Lower lobe of right lung (tissue), 2 donors: ENCODE data around the gene FERMT3. TPM values are rescaled to one million over a fixed set of nuclear protein-coding genes. Genes with fewer than 3 reads are reported as not detected.

Experiments
- ATAC-seq, 2 donors: fragments of 200-7000 bp; cut with Tn5 transposase; one replicate each; pipeline ENCODE4 v1.9.1; 2020 to 2022; ENCODE audit warnings: mild to moderate bottlenecking in 2 of 2, moderate library complexity in 2 of 2
- DNase-seq: peaks from one replicate; pipeline ENCODE4 v3.0.0-alpha.2; 2020
- H3K27ac ChIP-seq: fragments of 200-600 bp; one replicate; pipeline ENCODE4 v1.8.0; 2022
- H3K27me3 ChIP-seq: fragments of 200-600 bp; one replicate; pipeline ENCODE4 v1.8.0; 2022; ENCODE audit warnings: low read depth
- H3K36me3 ChIP-seq: fragments of 200-600 bp; one replicate; pipeline ENCODE4 v1.8.0; 2022; ENCODE audit warnings: mild to moderate bottlenecking
- H3K4me1 ChIP-seq: fragments of 200-600 bp; one replicate; pipeline ENCODE4 v1.8.0; 2022
- H3K4me3 ChIP-seq: fragments of 200-600 bp; one replicate; pipeline ENCODE4 v1.8.0; 2022; ENCODE audit warnings: mild to moderate bottlenecking
- H3K9me3 ChIP-seq: fragments of 200-600 bp; one replicate; pipeline ENCODE4 v1.8.0; 2022
- intact Hi-C: fragments of 100-400 bp; cut with DNase I; formaldehyde crosslinking; loops from one replicate; pipeline ENCODE4 v1.11.0; 2022
- total RNA-seq: library from RNA; stranded (reverse); fragmentation: NEBNext Ultra II Directional; extraction: Animal tissue kit (Norgen Biotek cat#: 25700); gene quantifications from one replicate; pipeline ENCODE4 v1.2.1, GENCODE V29; 2021
- TF ChIP-seq, protein P1 (sequence below): fragments of 200-600 bp; IDR thresholded peaks from one replicate; pipeline ENCODE4 v1.8.0; 2022; ENCODE audit warnings: antibody characterized with exemption, mild to moderate bottlenecking
- donor health status: DM: no; HTN: yes; CAD: no; lungs with severe emphysema.

Gene FERMT3
- total RNA-seq, 1 donor from 2014 or later = 92.0 TPM

DNA sequence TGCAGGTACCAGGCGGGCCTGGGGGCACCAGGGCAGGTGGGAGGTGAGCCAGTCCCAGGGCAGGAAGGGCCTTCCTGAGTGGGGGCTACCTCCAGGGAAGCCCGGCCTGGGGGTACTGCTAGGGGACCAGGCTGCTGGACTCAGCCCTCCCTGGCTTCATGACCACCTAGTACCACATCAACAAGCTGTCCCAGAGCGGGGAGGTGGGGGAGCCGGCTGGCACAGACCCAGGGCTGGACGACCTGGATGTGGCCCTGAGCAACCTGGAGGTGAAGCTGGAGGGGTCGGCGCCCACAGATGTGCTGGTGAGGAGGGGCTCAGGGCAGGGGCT, 12.8 kb downstream of the FERMT3 start:
- TF ChIP-seq, protein P1, sequence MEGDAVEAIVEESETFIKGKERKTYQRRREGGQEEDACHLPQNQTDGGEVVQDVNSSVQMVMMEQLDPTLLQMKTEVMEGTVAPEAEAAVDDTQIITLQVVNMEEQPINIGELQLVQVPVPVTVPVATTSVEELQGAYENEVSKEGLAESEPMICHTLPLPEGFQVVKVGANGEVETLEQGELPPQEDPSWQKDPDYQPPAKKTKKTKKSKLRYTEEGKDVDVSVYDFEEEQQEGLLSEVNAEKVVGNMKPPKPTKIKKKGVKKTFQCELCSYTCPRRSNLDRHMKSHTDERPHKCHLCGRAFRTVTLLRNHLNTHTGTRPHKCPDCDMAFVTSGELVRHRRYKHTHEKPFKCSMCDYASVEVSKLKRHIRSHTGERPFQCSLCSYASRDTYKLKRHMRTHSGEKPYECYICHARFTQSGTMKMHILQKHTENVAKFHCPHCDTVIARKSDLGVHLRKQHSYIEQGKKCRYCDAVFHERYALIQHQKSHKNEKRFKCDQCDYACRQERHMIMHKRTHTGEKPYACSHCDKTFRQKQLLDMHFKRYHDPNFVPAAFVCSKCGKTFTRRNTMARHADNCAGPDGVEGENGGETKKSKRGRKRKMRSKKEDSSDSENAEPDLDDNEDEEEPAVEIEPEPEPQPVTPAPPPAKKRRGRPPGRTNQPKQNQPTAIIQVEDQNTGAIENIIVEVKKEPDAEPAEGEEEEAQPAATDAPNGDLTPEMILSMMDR = no peak
- ATAC-seq (peak in 1 of 2 donors; percentile 5), DNase-seq (no peak)
- no peaks in the 10 kb centered on the region for H3K27me3 ChIP-seq
- intact Hi-C loops = no loop called here
- no peak overlapping the region for H3K4me3 ChIP-seq
- H3K27ac ChIP-seq = no peak overlapping the region
- no peaks in the 10 kb centered on the region for H3K9me3 ChIP-seq
- H3K36me3 ChIP-seq = peaks cover 61% of the 10 kb centered on the region
- H3K4me1 ChIP-seq = no peaks in the 10 kb centered on the region

DNA sequence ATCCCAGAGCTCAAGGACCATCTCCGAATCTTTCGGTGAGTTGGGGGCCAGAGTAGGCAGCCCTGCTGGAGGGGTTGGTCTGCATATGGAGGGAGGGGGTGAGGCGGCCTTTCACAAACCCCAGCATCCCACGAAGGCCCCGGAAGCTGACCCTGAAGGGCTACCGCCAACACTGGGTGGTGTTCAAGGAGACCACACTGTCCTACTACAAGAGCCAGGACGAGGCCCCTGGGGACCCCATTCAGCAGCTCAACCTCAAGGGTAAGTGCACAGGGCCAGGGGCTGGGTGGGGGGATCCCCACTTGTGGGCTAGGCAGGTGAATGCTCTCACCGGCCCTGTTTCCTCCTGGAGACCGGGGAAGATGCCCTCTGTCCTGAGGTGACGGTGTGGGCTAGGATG, 13.2 kb downstream of the FERMT3 start:
- intact Hi-C loops = no loop called here

GRCh38 chr11:64220271-64220670, 13.8 kb downstream of the FERMT3 start:
- Histone ChIP-seq H3K4me1 (peaks cover 7% of the 10 kb centered on the region), H3K4me3 (no peak overlapping the region), H3K27ac (no peak overlapping the region), H3K36me3 (peaks cover 55% of the 10 kb centered on the region), H3K9me3 (no peaks in the 10 kb centered on the region), H3K27me3 (no peaks in the 10 kb centered on the region)
- TF ChIP-seq, protein P1 = no peak
- DNase-seq (no peak), ATAC-seq (no peak)
- intact Hi-C loops = no loop called here

More for the DNA sequence above, 13.2 kb downstream of the FERMT3 start:
- ATAC-seq (no peak), DNase-seq (no peak)
- Histone ChIP-seq H3K4me1 (peaks cover 2% of the 10 kb centered on the region), H3K9me3 (no peaks in the 10 kb centered on the region), H3K27me3 (no peaks in the 10 kb centered on the region), H3K36me3 (peaks cover 57% of the 10 kb centered on the region), H3K27ac (no peak overlapping the region), H3K4me3 (no peak overlapping the region)
- TF ChIP-seq, protein P1 = no peak

GRCh38 chr11:64220798-64221197, 14.3 kb downstream of the FERMT3 start:
- Histone ChIP-seq H3K4me1 (peaks cover 11% of the 10 kb centered on the region), H3K4me3 (no peak overlapping the region), H3K9me3 (no peaks in the 10 kb centered on the region), H3K27ac (no peak overlapping the region), H3K36me3 (peaks cover 55% of the 10 kb centered on the region), H3K27me3 (no peaks in the 10 kb centered on the region)
- ATAC-seq (no peak), DNase-seq (no peak)
- TF ChIP-seq, protein P1 = no peak
- intact Hi-C loops = no loop called here

- no peaks in the 10 kb centered on the region for H3K27me3 ChIP-seq
- no peak for ATAC-seq
- TF ChIP-seq, protein P1 = no peak
- peaks cover 21% of the 10 kb centered on the region for H3K4me1 ChIP-seq
- H3K27ac ChIP-seq = no peak overlapping the region
- intact Hi-C loops = no loop called here
- H3K4me3 ChIP-seq = no peak overlapping the region
- DNase-seq = no peak
- no peaks in the 10 kb centered on the region for H3K9me3 ChIP-seq
- peaks cover 46% of the 10 kb centered on the region for H3K36me3 ChIP-seq
These were observed 16.1 kb downstream of the FERMT3 start for GRCh38 chr11:64222651-64223000.
